Retinal pigment epithelial cell (primary cell): Measurements from ENCODE around the gene EIF1AD.

Experiments
- DNase-seq: peaks from one replicate; pipeline ENCODE4 v3.0.0-alpha.2; 2010; ENCODE audit warnings: low read depth
- H3K4me3 ChIP-seq: 2 replicates; pipeline ENCODE4 v1.5.1; 2011; ENCODE audit warnings: mild to moderate bottlenecking, low read length, control low read depth, moderate library complexity
- TF ChIP-seq, protein P1 (sequence below): conservative IDR thresholded peaks from 2 replicates; pipeline ENCODE4 v1.5.1; 2011; ENCODE audit warnings: low read depth, low read length, control low read depth, inconsistent platforms

EIF1AD gene

DNA sequence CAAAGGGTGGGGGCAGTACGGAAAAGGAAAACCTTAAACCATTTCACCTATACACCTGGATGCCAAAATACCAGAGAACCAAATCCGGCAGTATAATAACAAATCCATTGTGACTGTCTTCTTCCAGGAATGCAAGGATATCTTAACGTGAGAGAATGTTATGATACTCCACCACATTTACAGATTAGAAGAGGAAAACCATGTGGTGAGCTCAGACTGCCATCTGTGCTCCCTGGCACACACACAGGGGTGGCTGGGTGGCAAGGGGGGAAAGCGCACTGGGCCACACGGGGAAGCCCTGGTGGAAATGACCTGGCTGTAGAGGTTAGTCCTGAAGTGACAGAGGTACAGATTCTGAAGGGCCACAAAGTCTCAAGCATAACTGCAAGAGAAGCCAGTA, 9.9 kb downstream of the EIF1AD start:
- H3K4me3 ChIP-seq: no peak overlapping the region
- TF ChIP-seq, protein P1, sequence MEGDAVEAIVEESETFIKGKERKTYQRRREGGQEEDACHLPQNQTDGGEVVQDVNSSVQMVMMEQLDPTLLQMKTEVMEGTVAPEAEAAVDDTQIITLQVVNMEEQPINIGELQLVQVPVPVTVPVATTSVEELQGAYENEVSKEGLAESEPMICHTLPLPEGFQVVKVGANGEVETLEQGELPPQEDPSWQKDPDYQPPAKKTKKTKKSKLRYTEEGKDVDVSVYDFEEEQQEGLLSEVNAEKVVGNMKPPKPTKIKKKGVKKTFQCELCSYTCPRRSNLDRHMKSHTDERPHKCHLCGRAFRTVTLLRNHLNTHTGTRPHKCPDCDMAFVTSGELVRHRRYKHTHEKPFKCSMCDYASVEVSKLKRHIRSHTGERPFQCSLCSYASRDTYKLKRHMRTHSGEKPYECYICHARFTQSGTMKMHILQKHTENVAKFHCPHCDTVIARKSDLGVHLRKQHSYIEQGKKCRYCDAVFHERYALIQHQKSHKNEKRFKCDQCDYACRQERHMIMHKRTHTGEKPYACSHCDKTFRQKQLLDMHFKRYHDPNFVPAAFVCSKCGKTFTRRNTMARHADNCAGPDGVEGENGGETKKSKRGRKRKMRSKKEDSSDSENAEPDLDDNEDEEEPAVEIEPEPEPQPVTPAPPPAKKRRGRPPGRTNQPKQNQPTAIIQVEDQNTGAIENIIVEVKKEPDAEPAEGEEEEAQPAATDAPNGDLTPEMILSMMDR: no peak
- no peak for DNase-seq

DNA sequence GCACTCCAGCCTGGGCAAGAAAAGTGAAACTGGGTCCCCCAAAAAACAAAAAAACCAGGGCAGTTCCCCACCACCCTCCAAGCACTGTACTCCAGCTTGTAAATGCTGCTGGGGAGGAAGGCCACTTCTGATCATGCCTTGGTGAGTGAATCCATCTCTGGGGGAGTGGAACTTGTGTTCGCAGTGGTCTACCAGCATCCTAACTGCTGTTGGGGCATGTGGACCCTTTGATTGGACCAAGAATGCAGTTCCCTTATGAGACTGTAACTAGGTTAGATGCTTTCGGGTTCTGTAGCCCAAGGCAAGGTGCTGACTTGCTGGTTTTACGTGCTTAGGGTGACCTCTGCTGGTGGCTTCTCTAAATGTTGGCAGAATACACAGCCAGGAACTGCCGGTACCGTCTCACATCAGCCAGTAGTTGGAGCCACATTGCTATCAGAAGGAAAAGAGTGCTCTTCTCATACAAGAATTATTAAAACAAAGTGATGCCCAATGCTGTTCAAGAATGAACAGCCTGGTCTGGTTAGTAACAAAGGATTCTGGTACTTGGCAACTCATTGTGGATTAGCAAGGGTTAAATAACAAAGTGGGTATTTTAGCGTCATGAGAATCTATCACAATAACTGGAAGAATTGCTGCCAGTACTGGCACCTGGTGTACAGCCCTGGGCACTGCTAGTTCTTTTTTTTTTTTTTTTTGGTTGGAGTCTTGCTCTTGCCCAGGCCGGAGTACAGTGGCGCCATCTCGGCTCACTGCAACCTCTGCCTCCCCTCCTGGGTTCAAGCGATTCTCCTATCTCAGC, 13.0 kb downstream of the EIF1AD start:
- DNase-seq: peak; percentile 80
- H3K4me3 ChIP-seq: no peak overlapping the region
- TF ChIP-seq, protein P1: peak; percentile 90

DNA sequence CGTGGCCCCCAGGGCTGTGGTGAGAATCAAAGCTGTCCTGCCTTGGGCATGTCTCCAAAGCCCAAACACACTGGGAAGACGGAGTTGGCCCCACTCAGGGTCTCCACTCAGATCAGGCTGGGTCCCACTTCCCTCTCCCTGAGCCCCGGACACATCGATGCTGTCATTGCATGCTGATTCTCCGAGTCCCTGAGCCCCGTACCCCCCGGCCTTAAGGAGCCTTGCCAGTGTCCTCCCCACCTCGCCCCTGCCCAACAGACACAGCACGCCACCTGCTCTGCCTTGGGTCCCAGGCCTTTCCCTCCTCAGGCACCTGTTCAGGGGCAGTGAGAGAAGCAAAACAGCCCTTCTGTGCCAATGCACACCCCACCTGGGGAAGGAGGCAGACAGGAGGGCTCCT, 14.6 kb downstream of the EIF1AD start:
- TF ChIP-seq, protein P1: no peak
- no peak for DNase-seq
- H3K4me3 ChIP-seq: no peak overlapping the region

DNA sequence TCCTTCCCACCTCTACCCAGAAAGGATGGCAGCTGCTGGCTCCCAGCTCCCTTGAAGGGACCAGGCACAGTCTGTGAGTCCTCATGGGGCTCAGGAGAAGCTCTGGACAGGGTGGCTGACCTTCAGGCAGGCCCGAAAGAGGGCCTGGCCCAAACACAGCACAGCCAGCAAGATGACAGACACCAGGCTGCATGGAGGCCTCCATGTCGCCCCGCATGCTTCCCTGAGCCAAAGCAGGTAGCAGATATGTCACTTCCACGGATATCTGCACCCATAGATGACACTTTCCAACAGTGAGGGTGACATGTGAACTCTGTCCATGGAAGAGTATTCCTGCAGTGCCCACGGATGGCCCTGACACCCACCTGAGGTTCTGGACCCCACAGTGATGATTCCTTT, 18.4 kb downstream of the EIF1AD start:
- H3K4me3 ChIP-seq: no peak overlapping the region
- DNase-seq: no peak
- TF ChIP-seq, protein P1: no peak

DNA sequence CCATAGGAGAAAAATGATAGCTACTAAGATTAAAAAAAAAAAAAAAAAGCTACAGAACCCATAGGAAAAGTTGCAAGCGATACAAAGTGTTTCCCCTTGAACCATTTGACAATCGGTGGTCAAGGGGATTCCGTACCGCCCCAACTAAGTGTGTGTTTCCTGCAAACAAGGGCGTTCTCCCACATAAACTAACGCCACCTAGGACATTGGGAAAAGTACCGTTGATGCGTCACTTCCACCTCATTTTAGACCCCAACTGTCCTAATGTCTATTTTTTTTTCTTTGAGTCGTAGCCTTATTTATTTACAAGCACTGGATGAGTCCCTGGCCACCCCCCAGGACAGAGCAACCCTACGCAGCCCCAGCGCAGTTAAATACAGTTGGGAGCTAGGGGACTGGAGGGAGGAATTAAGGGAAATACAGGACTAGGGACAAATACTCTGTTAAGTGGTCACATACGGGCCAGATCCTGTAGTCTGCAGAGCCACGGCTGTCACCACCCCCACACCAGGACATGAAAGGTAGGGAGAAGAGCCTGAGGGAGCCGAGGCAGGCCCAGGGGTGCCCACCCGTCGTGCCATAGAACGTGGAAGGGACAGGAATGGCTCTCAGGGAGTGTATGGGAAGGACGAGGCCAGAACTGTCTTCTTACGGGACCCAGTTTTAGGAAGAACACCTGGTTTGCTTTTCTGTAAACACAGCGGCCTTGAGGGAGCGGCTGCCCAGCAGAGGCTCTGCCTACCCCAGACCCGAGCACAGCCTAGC, 19.0 kb downstream of the EIF1AD start:
- DNase-seq: no peak
- no peak overlapping the region for H3K4me3 ChIP-seq
- TF ChIP-seq, protein P1: no peak

DNA sequence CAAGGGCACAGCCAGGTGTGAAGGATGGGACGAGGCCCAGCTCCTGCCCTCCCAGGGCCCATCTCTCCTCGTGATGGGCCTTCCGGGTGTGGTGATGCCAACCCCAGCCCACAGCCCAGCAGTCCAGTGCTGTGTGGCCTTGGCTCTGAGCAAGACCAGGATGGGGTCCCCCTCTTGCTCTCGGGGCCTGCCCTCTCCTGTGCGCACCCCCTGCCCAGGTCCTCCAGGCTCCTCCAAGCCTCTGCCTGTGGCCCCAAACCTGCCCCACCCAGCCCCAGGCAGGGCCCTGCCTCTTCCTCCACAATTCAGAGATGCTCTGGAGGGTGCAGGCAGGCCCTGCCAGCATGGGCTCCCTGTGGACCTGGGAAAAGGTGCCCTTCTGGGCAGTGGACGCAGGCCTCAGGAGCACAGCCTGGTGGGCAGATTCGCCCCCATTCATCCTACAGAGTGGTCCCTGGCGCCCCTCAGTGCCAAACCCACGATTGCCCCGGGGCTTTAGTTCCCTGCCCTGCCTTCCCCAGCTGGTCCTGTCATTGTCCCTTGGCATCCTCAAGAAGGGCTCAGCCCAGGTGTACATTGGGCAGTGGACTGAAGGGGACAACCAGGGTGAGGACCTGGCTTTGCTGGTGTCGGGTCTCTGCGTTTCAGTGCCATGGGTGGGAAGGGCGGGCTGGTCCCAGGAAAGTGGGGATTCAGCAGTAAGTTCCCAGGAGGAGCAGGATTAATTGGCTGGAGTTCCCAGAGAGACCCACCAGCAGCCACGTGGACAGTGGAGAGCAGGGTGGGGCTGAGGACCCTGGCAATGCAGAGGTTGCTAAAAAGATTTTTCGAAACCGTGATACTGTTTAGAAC, 19.8 kb downstream of the EIF1AD start:
- TF ChIP-seq, protein P1: no peak
- no peak for DNase-seq

More for the DNA sequence above, 19.8 kb downstream of the EIF1AD start:
- no peak overlapping the region for H3K4me3 ChIP-seq
